KMS-11 (cell line): Measurements from ENCODE around the gene CEMIP.

ENCODE experiments used
- H2AFZ ChIP-seq: fragments of 200-600 bp; sonication (generic); 2 replicates; pipeline ENCODE4 v1.6.1; 2016; ENCODE audit warnings: antibody characterized with exemption, mixed run types, low read depth
- H3K27ac ChIP-seq: fragments of 200-600 bp; sonication (generic); 2 replicates; pipeline ENCODE4 v1.6.1; 2016; ENCODE audit warnings: mild to moderate bottlenecking, mixed run types
- H3K27me3 ChIP-seq: fragments of 200-600 bp; sonication (generic); 2 replicates; pipeline ENCODE4 v1.6.1; 2017; ENCODE audit warnings: mild to moderate bottlenecking, low read depth, mixed run types, moderate library complexity; ENCODE audit not compliant: insufficient read depth
- H3K36me3 ChIP-seq: fragments of 200-600 bp; sonication (generic); 2 replicates; pipeline ENCODE4 v1.6.1; 2017; ENCODE audit warnings: mild to moderate bottlenecking, mixed run types; ENCODE audit not compliant: insufficient read depth
- H3K4me1 ChIP-seq: fragments of 200-600 bp; sonication (generic); 2 replicates; pipeline ENCODE4 v1.6.1; 2016; ENCODE audit warnings: mild to moderate bottlenecking, low read depth, mixed run types; ENCODE audit not compliant: poor library complexity, severe bottlenecking
- H3K4me2 ChIP-seq: fragments of 200-600 bp; sonication (generic); 2 replicates; pipeline ENCODE4 v1.7.0; 2016; ENCODE audit warnings: mild to moderate bottlenecking, mixed run types
- H3K4me3 ChIP-seq: fragments of 200-600 bp; sonication (generic); IDR thresholded peaks from 2 replicates; pipeline ENCODE4 v1.6.1; 2017; ENCODE audit warnings: low read depth, low read length, mixed read lengths; ENCODE audit not compliant: insufficient read depth
- H3K79me2 ChIP-seq: fragments of 200-600 bp; sonication (generic); 2 replicates; pipeline ENCODE4 v1.6.1; 2016; ENCODE audit warnings: low read depth, mixed run types; ENCODE audit not compliant: insufficient read depth
- H3K9ac ChIP-seq: fragments of 200-600 bp; sonication (generic); 2 replicates; pipeline ENCODE4 v1.6.1; 2016; ENCODE audit warnings: mild to moderate bottlenecking, mixed run types
- H4K20me1 ChIP-seq: fragments of 200-600 bp; sonication (generic); 2 replicates; pipeline ENCODE4 v1.6.1; 2016; ENCODE audit warnings: mild to moderate bottlenecking, mixed run types; ENCODE audit not compliant: insufficient read depth
- TF ChIP-seq, protein P1 (sequence below): fragments of 200-600 bp; sonication (generic); conservative IDR thresholded peaks from 2 replicates; pipeline ENCODE4 v1.6.1; 2017; ENCODE audit warnings: low read depth, mild to moderate bottlenecking, antibody characterized with exemption, low read length, moderate library complexity, mixed read lengths

CEMIP gene

DNA sequence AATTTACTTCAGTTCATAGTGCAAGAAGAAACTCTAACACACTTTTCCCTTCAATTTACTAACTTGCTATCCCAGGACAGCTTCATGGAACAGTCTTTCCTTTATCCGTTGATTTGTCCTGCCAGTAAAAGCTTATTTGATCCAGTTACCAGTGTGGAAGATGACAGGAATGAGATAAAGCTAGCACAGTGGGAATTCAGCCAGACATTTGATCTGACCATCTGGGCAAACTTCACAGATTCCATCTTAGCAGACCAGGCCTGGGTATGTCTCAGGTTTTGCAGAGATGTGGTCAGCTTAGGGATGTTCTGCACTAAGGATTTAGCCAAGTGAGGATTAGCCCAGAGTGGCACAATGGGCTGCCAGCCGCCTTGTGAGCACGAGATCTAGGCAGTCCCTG, 19.7 kb downstream of the CEMIP start:
- TF ChIP-seq, protein P1, sequence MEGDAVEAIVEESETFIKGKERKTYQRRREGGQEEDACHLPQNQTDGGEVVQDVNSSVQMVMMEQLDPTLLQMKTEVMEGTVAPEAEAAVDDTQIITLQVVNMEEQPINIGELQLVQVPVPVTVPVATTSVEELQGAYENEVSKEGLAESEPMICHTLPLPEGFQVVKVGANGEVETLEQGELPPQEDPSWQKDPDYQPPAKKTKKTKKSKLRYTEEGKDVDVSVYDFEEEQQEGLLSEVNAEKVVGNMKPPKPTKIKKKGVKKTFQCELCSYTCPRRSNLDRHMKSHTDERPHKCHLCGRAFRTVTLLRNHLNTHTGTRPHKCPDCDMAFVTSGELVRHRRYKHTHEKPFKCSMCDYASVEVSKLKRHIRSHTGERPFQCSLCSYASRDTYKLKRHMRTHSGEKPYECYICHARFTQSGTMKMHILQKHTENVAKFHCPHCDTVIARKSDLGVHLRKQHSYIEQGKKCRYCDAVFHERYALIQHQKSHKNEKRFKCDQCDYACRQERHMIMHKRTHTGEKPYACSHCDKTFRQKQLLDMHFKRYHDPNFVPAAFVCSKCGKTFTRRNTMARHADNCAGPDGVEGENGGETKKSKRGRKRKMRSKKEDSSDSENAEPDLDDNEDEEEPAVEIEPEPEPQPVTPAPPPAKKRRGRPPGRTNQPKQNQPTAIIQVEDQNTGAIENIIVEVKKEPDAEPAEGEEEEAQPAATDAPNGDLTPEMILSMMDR, result no peak
- no peaks in the 10 kb centered on the region for H4K20me1 ChIP-seq

GRCh38 chr15:80800067-80800466, 20.9 kb downstream of the CEMIP start:
- Histone ChIP-seq H3K4me1 (no peaks in the 10 kb centered on the region), H3K27me3 (no peaks in the 10 kb centered on the region), H3K4me2 (no peak overlapping the region), H3K27ac (no peak overlapping the region), H3K79me2 (no peaks in the 10 kb centered on the region), H4K20me1 (no peaks in the 10 kb centered on the region), H3K36me3 (no peaks in the 10 kb centered on the region), H2AFZ (no peak overlapping the region), H3K9ac (no peak overlapping the region), H3K4me3 (no peak overlapping the region)
- TF ChIP-seq, protein P1, result no peak

More for the DNA sequence above, 19.7 kb downstream of the CEMIP start:
- Histone ChIP-seq H3K27me3 (no peaks in the 10 kb centered on the region), H3K4me2 (no peak overlapping the region), H3K27ac (no peak overlapping the region), H3K36me3 (no peaks in the 10 kb centered on the region), H3K79me2 (no peaks in the 10 kb centered on the region), H2AFZ (no peak overlapping the region), H3K4me1 (no peaks in the 10 kb centered on the region), H3K9ac (no peak overlapping the region), H3K4me3 (no peak overlapping the region)

DNA sequence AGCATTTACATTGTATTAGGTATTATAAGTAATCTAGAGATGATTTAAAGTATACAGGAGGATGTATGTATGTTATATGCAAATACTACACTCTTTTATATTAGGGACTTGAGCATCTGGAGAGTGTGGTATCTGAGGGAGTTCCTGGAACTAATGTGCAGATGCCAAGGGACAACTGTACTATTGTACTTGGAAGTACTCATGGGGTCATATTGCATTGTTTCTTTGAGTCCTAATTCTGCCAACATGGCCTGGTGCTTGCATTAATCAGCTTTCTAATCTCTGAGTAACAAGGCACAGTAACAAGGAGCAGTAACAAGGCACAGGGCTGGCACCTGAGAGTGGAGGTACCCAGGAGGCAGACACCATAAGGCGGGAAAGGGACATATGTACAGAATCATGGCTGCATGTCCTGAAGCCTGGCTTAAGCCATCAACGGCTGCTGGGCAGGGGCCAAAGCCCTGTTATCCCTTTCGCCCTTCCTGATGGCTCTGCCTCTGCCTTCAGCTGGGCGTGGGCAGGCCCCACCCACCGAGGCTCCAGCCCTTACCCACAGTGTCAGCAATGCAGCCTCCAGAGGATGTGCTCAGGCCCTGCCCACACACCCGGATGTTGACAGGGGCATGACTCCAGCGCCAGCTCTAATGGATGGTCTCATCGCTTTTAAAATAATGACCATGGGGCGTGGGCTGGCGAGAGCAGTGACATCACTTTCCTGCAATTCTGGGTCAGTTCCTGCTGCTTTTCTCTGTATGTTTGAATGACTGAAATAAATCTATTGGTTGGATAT, 22.9 kb downstream of the CEMIP start:
- Histone ChIP-seq H3K4me3 (no peak overlapping the region), H3K9ac (no peak overlapping the region), H3K79me2 (no peaks in the 10 kb centered on the region), H3K36me3 (no peaks in the 10 kb centered on the region), H3K4me1 (no peaks in the 10 kb centered on the region), H3K27me3 (no peaks in the 10 kb centered on the region), H4K20me1 (no peaks in the 10 kb centered on the region), H3K4me2 (no peak overlapping the region), H2AFZ (no peak overlapping the region), H3K27ac (no peak overlapping the region)
- TF ChIP-seq, protein P1, result no peak

DNA sequence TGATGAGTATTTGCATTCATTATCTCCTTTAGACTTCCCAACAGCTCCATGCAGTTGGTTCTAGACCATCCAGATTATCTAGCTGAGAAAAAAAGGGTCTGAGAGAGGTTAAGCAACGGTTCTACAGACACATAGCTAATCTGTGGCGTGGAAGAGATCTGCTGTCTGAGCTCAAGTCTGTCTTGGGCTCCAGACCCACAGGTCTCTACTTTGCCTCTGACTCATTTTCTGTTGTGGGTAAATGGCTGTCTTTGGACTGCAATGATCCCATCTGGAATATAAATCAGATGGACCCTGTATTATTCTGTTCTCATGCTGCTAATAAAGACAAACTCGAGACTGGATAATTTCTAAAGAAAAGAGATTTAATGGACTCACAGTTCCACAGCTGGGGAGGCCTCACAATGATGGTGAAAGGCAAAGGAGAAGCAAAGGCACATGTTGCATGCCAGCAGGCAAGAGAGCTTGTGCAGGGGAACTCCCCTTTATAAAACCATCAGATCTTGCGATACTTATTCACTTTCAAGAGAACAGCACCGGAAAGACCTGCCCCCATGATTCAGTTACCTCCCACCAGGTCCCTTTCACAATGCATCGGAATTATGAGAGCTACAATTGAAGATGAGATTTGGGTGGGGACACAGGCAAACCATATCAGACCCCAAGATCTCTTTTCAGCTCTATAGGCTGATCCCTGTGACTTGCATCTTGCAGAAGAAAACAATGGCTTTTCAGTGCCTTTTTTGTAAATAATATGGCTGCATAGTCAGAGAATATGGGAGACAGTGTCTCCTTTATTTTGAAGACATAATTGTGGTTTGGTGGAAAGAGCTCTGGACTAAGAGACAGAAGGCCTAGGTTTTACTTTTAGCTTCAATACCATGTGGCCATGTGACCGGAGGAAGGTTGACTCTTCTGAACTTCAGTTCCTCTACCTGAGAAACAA, 24.7 kb downstream of the CEMIP start:
- Histone ChIP-seq H2AFZ (no peak overlapping the region), H3K9ac (no peak overlapping the region), H3K27me3 (no peaks in the 10 kb centered on the region), H3K4me1 (no peaks in the 10 kb centered on the region), H3K27ac (no peak overlapping the region), H3K4me2 (no peak overlapping the region), H4K20me1 (no peaks in the 10 kb centered on the region), H3K4me3 (no peak overlapping the region), H3K79me2 (no peaks in the 10 kb centered on the region), H3K36me3 (no peaks in the 10 kb centered on the region)
- TF ChIP-seq, protein P1, result no peak
